ENCODE measurements around the gene CCNC.

CCNC gene

DNA sequence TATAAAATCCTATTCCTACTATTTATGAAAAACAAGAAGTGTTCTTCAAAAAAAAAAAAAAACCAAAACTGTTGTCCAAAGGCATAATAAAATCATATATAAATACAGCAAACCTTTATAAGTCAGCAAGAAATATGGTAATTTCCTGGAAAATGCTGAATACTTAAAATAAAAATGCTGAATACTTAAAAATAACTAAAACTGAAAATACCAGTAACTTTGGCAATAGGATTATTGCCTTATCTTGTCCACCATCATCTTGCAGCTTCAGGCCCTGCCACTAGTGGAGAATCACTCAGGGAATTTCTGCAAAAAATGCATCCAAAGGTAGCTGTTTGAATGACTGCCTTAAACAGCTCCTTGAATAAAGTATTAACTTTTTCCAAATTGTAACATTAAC is 24.5 kb downstream of the CCNC start:
- no peak for DNase-seq

DNA sequence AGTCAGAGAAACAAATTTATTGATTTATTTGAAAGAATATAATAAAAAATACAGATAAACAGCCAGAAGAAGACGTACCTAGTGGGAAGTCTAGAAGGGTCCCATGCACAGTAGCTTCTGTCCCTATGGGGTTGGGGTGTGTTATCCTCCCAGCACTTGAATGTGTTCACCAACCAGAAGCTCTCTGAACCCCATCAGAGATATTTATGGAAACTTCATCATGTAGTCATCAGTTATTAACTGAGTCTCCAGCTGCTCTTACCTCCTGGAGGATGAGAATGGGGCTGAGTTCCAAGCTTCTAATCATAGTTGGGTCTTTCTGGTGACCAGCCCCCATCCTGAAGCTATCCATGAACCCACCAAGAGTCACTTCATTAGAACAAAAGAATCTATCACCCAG is 37.8 kb downstream of the CCNC start:
- DNase-seq: no peak

DNA sequence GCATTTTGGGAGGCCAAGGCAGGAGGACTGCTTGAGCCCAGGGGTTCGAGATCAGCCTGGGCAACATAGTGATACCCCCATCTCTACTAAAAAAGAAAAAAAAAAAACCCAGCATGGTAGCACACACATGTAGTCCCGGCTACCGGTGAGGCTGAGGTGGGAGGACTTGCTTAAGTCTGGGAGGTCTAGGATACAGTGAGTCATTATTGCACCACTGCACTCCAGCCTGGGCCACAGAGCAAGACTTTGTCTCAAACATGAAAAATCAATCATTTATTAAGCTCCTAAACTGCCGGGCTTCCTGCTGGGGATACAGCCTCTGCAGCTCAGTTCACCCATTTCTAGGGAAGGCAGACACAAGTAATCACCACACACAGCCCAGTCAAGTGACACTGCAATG is 45.9 kb downstream of the CCNC start:
- no peak for DNase-seq

DNA sequence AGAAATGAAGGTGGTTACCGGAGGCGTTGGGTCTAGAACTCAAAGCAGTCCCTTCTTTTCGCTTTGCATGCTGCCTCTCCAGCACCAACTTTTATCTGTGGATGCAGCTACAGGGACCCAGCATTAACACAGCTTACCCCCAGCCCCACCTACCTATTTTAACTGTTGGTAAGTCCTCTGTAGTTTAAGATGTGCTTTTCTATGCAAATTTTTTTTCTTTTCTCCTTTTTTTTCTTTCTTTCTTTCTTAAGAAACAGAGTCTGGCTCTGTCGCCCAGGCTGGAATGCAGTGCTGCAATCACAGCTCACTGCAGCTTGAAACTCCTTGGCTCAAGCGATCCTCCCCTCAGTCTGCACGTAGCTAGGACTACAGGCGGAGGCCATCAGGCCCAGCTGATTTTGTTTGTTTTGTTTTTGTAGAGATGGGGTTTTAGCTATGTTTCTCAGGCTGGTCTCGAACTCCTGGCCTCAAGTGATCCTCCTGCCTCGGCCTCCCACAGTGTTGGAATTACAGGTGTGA is 46.8 kb downstream of the CCNC start:
- no peak for DNase-seq

DNA sequence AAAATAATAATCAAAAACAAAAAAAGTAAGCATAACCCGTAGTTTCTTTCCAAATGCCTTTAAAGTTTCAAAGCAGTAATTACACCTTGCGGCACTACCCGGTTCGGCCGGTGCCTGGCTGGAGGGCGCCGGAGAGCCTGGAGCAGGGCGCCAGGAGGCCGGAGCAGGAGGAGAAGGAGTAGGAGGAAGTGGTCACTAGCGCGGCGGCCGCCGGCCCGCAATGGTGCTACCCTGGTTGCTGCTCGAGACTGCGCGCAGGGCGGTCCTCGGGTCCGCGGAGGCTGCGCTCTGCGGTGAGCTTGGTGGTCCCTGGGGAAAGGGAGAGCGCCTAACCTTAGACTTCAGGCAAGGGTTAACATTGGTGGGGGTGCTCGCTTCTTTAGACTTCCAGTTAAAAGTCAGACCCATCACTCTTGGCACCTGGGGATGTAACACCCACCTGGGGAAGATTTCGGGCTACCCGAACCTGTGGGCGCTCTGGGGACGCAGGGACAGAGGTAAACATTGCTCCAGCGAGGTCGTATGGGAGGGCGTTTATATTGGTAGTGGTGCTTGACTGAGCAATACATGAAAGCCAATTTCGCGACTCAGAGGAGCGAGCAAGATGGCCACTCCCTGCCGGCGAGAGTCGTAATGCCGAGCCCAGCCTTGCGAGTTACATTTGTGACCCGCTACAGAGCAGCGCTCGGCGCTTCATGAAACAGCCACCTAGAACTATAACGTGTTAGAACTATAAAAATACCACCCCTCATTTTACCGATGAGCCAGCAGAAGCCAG is 47.4 kb downstream of the CCNC start:
- peak; percentile 79 for DNase-seq

DNA sequence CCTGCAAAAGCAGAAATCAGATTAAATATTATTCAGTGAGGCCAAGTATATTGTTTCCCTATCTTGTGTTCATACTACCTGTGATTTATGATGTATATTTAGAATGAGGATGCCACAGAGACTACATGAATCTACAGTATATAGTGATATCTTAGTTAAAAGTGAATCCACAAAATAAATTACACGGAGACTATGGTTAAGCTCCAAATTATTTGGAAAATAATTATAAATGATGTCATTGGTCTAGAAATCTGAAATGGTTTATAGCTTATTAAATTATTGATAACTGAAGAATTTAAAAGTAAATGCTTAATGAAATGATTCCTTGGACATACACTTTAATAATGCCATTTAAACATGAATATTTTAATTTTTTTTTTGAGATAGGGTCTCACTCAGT is 49.0 kb downstream of the CCNC start:
- DNase-seq: no peak

DNA sequence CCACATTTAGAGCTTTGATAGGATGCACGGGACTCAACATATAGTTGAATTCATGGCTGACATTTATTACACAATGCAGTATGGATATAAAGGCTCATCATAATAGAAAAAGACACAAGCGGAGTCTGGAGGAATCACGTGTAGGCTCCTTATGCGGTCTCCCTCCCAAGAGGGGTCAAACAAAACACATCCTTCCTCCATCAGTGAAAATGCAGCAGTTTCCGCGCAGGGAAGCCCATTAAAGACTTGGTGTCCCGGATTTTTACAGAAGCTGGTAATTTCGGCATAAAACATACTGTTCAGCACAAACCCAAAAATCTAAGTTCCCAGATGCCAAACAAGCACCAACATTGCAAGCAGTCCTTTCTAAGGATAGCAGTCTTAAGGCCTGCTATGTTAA is 54.4 kb downstream of the CCNC start:
- no peak for DNase-seq

DNA sequence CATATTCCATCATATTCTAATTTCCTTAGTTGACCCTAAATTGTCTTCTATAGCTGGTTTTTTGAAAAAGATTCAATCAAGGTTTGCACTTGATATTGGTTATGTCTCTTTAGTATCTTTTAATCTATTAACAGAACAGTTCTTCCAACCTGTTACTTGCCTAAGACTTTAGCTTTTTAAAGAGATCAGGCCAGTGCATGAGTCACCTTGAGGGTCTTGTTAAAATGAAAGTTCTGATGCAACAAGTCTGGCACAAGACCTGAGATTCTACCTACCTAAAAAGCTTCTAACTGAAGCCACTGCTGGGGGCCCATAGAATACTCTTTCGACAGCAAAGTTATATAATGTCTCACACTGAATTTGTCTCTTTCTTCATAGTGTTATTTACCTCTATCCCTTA is 56.4 kb downstream of the CCNC start:
- DNase-seq: no peak

DNA sequence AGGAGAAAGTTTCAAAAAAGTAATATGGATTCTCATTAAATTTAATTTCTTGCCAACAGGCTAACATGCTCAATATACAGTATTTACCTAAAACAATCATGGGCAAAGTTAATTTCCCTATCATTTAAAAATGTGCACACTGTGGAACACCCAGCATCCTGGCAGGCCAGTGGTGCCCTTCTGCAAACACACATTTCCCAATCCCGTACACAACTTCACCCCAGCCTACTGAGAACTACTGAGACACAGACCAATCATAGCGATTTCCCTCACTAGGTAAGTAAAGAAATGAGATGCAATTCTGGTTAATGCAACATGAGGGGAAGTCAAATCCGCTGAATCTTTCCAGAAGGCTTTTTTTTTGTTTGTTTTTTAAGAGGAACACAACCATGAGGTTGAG is 60.8 kb downstream of the CCNC start:
- DNase-seq: no peak

DNA sequence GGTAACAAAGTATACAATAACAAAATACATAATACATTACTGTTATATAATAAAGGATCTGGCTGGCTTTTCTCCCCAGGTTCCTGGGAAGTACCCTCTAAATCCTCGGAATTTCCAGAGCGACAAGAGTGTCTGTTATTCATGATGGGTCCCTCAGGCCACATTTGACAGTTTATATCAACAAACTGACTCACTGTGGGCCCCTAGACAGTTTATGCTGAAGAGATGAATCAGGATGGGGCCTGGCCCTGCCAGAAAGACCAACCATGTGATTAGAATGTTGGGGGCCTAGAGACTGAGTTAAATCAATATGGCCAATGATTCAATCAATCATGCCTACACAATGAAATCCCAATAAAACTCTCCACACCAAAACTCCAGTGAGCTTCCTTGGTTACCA is 66.7 kb downstream of the CCNC start:
- DNase-seq: no peak

DNA sequence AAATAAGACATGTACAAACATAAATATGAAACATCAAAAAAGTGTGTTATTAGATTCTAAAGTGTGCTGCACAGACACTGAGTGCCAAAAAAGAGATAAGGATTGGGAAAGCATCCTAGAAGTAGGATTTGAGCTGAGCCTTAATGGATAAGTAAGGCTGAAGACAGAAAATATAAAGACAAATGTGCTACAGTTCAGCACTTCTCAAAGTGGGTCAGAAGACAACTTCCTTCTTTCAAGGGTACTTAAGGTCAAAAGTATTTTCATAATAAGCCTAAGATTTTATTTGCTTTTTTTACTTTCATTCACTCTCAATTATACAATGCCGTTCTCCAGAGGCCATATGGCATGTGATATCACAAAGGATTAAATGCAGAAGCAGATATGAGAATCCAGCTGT is 70.0 kb downstream of the CCNC start:
- DNase-seq: no peak

DNA sequence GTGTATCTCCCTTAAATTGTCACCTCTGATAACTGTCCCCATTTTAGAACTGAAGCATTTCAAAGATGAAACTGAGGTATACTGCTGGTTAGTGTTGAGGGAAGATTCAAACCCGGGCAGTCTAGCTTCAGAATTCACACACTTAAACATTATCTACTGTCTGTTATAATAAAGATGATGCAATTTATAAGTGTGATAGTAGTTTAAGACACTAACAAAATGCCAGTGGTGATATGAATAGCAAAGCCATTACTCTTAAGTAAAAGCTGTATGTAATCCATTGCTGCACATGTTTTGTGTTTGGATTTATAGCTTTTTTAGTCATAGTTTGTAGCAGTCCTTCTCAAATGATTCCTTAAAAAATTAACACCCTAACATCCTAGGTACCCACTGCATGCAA is 73.0 kb downstream of the CCNC start:
- no peak for DNase-seq
